ENCODE results near the gene NAAA.
"Not testable (repeated sequence)": the region's sequence is repeated elsewhere in the genome, so short reads cannot be mapped to it uniquely, and the experiment has no call there.

Gene NAAA

DNA sequence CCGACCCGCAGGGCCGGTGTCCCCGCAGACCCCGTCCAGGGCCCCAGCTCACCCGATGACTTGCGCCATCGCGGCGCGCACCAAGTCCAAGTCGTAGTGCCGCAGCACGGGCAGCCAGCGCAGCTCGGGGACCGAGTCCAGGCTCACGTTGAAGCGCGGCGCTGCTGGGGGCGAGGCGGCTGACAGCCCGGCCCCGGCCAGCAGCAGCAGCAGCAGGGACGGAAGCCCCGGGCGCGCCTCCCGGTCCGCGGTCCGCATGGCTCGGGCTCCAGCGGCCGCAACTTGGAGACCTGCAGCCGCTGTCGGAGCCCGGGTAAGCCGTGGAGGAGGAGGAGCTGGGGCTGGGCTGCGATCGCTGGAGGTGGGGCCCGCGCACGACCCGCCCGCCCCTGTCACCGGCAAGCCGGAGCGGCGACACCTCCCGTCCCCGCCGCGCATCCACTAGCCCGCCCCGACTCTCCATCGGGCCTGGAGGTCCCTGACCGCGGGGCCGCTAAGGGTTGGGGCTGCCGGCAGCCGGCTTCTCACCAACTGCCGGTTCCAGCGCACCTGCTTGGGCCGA lies at the start of gene NAAA:
NAAA (minus strand) TSS at position 322 of the 562 bp plus-strand sequence; CDS start at position 258, 64 bp downstream.
- peak; percentile 39 for DNase-seq

DNA sequence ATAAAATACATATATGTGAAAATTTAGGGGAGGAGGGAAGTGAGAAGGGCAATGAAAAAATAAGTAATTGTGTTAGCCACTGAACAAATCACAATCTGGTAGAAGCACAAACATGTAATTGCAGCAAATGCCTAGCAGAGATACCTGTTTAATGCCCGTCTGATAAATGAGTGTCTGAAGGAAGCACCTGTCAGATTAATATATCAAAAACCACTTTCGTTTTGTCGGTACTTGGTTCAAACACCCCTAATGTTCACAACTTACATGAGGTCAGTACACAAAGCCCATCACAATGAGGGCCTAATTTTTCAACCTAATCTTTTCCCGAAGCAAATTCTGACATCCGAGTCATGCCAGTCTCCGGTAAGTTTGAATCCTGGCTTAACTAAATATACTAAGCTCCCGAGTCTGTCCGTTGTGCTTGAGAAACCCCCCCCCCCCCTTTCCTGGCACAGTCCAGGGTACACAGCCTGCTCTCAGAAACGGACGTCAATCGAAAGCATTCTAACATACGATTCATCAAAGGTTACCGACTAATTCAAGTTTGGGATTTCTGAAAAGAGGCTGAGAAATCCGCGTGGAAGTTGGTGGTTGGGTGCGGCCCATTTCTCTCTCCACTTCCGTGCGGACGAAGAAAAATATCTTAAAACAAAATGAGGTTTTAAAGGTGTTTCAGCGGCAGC lies 49.2 kb upstream of the NAAA start:
- no peak for DNase-seq

GRCh38 chr4:75985116-75985515 lies 44.3 kb upstream of the NAAA start:
- DNase-seq, result no peak

GRCh38 chr4:75980576-75980975 lies 39.8 kb upstream of the NAAA start:
- no peak for DNase-seq

GRCh38 chr4:75976177-75976576 lies 35.4 kb upstream of the NAAA start:
- DNase-seq, result no peak

DNA sequence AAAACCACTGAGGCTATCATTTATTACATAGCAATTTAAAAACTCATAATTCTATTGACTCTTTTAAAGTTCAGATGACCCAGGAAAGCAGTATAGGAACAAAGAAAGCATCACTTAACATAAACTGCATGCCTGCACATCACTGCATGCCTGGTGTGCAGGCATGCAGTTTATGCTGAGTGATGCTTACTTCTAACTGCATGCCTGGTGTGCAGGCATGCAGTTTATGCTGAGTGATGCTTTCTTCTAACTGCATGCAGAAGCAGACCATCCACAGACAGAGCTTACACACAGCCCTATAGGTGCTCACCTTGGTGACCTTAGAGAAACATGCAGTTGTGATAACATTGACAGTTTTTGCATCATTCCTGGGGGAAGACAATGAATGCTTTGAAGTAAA lies 33.0 kb upstream of the NAAA start:
- DNase-seq, result no peak

DNA sequence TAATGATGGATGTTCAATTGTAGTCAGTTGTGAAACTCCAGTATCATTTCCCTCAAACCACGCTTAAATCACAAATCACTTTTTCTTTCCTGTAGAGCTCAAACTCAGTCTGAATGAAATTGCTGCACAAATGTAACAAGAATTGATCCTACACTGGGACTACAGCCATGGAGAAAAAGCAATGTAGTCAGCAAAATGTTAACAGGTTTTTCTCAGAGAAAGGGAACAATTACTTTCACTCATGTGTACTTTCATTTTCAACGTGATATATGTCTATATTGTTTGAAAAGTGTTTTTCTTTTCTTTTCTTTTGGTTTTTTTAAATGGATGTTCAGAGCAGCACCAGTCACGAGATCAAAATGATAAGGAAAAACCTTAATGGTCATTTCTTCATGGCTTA lies 27.3 kb upstream of the NAAA start:
- no peak for DNase-seq

DNA sequence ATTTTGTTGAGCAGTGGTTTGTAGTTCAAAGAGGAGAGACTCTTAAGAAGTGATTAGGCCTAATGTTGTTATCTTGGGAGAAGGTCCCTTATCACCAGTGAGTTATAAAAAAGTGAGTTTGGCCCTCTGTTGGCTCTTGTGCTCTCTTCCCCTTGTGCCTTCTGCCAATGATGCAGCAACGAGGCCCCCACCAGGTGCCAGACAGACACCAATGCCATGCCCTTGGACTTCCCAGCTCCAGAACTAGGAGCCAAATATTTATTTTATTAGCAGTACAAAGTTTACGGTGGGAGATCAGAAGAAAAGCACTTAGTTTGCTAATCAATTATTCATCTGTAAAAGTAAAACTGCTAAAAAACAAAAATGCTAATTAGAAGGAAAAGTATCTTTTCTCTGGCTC lies 22.7 kb upstream of the NAAA start:
- no peak for DNase-seq

- not testable (repeated sequence) for DNase-seq
These were observed 21.3 kb upstream of the NAAA start for GRCh38 chr4:75962072-75962471.

DNA sequence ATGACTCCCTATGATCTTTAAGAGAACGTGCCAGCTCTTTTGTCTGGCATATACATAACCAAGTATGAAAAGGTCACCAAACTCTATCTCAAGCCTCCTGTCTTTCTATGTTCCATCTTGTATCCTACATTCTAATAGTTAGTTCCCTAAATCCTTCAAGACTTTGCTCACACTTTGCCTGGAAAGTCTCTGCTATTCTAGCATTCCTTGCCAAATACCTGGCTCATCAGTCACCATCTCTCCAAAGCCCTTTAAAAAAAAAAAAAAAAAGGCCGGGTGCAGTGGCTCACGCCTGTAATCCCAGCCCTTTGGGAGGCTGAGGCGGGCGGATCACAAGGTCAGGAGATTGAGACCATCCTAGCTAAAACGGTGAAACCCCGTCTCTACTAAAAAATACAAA lies 17.7 kb upstream of the NAAA start:
- DNase-seq, result not testable (repeated sequence)

DNA sequence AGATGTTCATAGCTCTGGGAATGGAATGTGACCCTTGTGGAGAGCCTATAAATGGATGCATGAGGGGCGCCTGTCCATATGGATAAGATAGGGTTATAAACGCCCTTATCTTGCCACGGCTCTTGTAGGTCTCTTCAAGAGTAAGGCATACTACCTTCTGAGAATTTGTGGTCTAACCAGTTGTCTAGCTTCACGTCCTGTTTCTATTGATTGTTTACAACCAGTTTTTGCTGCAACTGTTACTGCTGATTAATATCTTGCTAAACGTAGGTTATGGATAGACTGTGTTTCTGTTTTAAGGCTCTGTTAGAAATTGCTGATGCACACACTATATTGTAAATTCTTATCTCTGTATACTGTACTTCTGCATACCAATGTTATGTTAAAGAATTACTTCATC lies 14.0 kb upstream of the NAAA start:
- DNase-seq, result not testable (repeated sequence)

- DNase-seq, result no peak
These were observed 12.7 kb upstream of the NAAA start for GRCh38 chr4:75953509-75953908.

GRCh38 chr4:75950213-75950815 lies 9.5 kb upstream of the NAAA start:
- no peak for DNase-seq

GRCh38 chr4:75948822-75949444 lies 8.1 kb upstream of the NAAA start:
- DNase-seq, result no peak

- no peak for DNase-seq
These were observed 722 bp downstream of the NAAA start for GRCh38 chr4:75939890-75940691.

DNA sequence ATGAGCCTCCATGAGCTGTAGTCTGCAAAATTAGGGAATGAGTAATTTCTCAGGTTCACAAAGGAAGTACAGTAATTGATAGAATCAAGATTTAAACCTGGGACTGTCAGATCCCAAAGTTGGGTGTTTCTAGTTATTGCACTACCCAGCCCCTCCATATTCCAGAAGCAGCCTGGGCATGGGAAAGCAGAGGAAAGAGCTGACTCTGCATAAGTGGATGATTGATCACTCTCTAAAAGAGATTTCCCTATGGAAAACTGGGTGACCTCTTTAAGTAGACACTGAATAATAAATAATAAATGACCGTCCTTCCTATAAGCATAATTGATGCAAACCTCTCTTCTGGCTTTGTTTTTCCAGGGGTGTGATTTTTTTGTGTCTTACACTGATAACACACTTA lies 5.2 kb downstream of the NAAA start:
- DNase-seq, result no peak

GRCh38 chr4:75930152-75930551 lies 10.7 kb downstream of the NAAA start:
- no peak for DNase-seq

- DNase-seq, result not testable (repeated sequence)
These were observed 15.9 kb downstream of the NAAA start for GRCh38 chr4:75924916-75925315.

GRCh38 chr4:75924309-75924827 lies 16.4 kb downstream of the NAAA start:
- peak; percentile 11 for DNase-seq

DNA sequence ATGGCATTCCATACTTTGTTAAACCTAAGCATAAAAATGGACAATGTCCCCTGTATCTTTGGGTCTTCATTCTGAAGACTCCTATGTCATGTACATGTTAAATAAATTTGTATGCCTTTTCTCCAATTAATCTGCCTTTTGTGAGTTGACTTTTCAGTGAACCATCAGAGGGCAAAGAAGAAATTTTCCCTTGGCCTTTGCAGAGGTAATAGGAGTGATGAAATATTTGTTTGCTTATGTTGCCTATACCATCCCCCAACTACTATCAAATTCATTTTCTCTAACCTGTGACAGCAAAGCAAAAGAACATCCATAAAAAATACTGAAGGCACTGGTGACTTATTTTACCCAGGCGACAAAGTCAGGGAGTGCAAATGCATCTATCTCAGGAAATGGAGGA lies 18.2 kb downstream of the NAAA start:
- DNase-seq, result no peak

- DNase-seq, result no peak
These were observed 18.9 kb downstream of the NAAA start for GRCh38 chr4:75921910-75922309.

DNA sequence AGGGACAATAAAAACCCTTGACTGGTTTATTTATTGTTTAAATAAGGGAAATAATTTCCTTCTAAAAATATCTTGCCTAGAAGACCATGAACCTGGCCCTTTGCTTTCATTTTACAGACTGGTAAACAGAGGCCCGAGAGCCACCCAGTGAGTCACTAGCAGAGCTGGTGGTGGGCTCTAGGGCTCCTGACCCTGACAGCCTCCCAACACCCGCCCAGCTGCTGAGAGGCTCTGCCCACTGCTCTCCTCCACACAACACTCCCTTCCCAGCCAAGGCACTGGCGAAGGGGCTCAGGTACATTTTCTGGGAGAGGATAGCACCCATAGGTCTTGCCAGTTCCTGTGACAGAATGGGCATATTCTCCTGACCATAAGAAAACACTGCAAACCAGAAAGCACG lies 20.5 kb downstream of the NAAA start:
- DNase-seq, result no peak

GRCh38 chr4:75919920-75920319 lies 20.9 kb downstream of the NAAA start:
- DNase-seq, result no peak
